HG03159 (cell line): Measurements from ENCODE around the gene RCC2.

Source experiments
- ATAC-seq: cut with Tn5 transposase; IDR thresholded peaks from one replicate; pipeline ENCODE4 v1.9.1; 2021; ENCODE audit warnings: mild to moderate bottlenecking, moderate library complexity; ENCODE audit not compliant: unreplicated experiment

RCC2 gene

DNA sequence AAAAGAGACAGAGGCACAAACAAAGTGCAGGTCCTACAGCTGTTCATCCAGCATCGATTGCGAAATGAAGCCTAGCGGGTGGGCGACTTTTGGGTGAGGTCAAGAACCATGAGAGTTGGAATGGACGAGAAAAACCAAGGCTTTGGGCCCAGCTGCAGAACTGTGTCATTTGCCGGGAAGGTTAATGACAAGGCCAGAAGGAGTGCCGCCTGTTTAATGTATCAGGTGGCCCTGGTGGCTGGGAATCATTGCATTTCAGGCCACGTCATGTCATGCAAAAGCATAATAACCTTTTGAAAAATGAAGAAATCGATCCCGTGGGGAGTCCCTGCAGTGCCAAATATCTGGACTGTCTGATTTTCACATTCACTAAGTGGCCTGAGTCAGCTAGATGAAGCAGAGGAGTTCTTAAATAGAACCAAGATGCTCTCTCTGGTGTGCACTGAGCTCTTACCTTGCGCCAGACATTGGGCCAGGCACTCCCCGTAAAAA lies 8.1 kb upstream of the RCC2 start:
- ATAC-seq = no peak

- ATAC-seq = no peak
Observed at GRCh38 chr1:17442841-17443240, 3.4 kb upstream of the RCC2 start.

DNA sequence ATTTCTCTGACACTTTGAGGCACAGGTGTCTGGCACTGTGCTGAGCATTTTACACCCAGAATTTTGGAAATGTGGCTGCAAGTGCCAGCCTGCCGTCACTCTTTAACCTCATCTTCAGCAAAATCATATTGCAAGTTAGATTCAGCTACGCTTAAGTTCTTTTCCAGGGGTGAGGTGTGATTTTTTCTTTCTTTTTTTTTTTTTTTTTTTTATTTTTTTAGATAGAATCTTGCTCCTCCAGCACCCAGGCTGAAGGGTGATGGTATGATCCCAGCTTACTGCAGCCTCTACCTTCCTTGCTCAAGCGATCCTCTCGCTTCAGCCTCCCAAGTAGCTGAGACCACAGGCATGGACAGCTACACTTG lies 2.5 kb upstream of the RCC2 start:
- no peak for ATAC-seq

DNA sequence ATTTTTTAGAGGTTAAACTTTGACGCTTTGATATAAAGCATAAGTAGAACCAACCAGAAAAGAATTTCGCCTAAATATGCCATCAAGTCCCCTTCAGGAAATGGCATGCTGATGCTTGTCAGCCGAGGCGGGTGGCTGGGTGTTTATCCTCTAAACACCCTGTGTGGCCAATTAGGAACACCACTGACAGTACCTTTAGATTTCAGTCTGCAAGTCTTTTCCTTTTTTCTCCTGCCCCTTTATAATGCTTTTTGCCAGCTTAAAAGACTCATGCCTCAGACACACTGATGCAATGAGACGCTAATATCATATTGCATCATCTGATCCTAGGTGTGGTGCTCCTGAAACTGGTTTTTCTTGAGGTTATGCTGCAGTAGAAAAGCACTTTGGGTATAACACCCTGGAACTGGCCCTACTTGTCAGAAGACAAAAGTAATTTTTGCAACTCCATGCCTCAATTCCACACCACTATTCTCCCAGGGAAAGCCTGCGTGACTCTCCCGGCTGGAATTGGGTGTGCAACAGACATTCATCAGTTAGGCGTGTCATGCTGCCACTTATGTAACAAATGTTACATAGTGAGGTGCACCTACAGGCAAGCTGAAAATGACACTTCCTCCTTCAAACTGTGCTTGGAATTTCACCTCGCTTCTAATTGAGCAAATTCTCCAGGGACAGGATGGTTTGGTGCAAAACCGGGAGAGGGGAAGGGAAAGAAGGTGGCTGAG lies 2.0 kb upstream of the RCC2 start:
- no peak for ATAC-seq

- ATAC-seq = no peak
Observed at GRCh38 chr1:17440827-17441168, 1.3 kb upstream of the RCC2 start.

- ATAC-seq = no peak
Observed at GRCh38 chr1:17440074-17440826, 773 bp upstream of the RCC2 start.

GRCh38 chr1:17438318-17439249 lies 893 bp downstream of the RCC2 start:
- peak; percentile 38 for ATAC-seq

DNA sequence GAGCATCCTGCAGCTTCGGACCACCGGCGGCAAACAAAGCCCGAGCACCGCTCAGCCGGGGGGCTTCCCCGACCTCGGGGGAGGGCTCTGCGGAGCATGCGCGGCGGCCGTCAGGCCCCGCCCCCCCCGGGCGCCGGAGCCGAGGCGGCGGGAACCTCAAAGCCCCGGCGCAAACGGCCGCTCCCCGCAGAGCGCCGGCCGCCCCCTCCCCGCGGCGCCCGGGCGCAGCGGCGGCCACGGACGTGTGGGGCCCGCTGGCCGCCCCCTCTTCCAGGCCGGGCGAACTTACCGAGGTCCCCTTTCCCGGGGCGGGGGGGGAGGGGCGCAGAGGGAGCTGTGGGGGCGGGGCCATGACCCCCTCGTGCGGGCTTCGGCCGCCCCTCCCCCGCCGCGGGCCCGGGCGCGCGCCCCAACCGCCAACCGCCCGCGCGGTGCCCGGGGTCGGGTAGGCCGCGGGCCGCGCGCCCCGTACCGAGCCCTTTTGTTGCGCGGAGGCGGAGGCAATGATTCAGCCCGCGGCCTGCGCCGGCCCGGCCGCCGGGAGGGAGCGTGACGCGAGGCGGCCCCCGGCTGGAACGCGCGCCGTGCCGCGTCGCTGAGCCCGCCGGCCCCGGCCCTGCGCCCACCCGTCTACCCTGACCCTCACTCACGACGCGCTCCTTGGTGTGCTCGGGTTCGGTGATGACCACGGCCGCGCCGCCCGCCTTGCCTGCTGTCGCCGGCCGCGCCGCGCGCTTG lies 1.7 kb downstream of the RCC2 start:
- ATAC-seq = peak; percentile 32

GRCh38 chr1:17437260-17437579 lies 2.3 kb downstream of the RCC2 start:
- ATAC-seq = no peak

- no peak for ATAC-seq
Observed at GRCh38 chr1:17436380-17437174, 2.9 kb downstream of the RCC2 start.

DNA sequence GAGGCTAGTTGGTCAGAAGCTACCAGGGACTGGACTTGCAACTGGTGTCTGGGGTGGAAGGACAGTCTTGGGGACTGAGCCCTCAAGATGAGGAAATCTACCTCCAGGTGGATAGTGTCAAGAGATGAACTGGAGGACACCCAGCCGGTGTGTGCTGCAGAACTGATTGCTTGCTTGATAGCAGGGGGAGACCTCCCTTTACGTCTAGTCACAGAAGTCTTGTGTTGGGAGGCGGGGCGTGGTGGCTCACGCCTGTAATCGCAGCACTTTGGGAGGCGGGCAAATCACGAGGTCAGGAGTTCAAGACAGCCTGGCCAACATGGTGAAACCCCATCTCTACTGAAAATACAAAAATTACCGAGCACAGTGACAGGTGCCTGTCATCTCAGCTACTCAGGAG lies 4.9 kb downstream of the RCC2 start:
- no peak for ATAC-seq

DNA sequence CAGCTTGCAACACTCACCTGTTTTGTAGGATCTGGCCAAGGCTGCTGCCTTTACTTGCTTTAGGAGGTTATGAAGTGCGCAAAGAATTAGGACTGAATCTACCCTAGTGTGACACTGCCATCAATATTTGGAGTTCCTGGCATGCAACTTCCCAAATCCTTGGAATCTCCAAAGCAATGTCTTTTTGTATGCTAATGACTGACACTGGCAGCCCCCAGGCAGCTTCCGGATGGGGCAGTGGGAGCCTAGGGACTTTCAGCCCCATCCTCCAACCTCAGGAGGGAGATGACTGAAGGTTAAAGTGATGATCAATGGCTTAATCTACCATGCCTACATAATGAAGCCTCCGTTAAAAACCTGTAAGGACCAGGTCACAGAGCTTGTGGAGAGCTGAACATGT lies 5.5 kb downstream of the RCC2 start:
- ATAC-seq = no peak

DNA sequence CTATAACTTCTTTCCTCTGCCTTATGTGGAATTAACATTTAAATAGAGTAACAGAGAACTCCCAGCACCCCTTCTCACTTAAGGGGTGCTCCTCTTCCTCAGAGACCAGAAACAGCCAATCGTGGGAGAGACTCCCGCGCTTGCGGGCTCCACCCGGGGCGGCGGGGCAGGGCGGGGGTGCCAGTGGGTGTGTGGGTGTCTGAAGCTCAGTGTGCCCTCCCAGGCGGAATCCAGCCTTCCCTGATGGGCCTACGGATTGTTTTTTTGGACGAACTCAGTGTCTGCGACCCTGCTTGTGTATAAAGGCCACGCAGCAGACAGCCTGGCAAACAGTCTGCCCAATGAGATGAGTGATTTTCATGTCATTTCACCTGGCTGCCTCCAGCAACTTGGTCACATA lies 6.2 kb downstream of the RCC2 start:
- no peak for ATAC-seq

DNA sequence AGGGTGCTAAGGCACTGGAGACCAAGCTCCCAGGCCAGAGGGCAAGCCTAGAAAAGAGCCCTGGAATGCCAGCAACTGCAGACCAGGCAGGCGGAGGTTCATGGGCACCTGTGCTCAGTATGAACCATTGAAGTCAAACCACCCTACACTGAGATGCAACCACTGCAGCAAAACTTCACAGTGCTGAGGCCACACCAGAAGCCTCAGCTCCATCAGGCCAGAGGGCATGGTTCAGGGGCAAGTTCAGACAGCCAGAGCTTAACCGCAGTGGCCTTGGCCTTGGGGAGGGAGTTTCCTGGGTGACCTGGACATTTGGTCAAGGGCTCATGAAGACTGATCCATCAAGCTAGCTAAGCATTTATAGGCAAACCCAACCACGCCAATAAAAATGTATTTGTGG lies 7.1 kb downstream of the RCC2 start:
- ATAC-seq = no peak

GRCh38 chr1:17429183-17429582 lies 10.3 kb downstream of the RCC2 start:
- ATAC-seq = no peak

GRCh38 chr1:17427696-17428660 lies 11.5 kb downstream of the RCC2 start:
- ATAC-seq = no peak

DNA sequence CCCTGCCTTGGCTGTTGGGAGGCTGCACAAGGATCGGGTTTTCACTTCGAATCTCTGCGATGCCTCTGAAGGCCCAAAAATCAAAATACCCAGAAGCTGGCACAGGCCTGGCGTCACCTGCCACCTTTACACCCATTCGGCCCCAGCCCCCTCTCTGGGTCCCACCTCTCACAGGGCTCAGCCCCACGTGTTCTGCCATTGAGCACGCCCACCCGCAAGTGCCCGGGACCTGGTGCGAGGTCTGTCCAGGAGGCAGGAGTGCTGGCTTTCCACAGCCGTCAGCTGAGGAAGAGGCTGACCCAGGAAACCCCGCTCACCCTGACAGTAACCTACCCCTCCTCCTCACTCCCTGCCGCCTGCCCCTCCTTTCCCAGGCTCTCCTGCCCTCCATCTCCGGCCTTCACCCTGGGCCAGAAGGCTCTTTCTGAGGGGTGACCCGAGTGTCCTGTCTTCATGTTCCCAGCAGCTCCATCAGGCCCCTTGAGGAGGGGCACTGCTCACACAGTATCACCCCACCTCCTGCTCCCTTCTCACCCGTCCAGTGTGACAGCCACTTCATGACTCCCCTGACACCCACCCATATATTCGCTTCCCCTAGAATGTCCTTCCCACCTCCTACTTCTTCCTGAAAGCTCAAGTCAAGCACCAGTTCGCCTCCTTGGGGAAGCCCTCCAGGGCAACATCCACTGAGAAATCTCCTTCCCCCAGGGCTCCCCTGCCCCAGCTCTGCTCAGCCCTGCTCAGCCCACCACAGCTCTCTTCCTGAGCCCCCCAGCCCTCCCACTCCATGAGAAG lies 13.5 kb downstream of the RCC2 start:
- no peak for ATAC-seq

- ATAC-seq = no peak
Observed at GRCh38 chr1:17423781-17424245, 15.7 kb downstream of the RCC2 start.
